H9 (cell line): ENCODE data around the gene POU2F1. TPM values are rescaled to one million over a fixed set of nuclear protein-coding genes. Genes with fewer than 3 reads are reported as not detected.

Experiments used
- DNase-seq: peaks from one replicate; pipeline ENCODE4 v3.0.0-alpha.2; 2017
- H2AFZ ChIP-seq: one replicate; pipeline ENCODE4 v1.6.1; 2013; ENCODE audit warnings: mild to moderate bottlenecking, low read length, control low read depth, moderate library complexity
- H2AK5ac ChIP-seq: 2 replicates; pipeline ENCODE4 v1.6.1; 2013; ENCODE audit warnings: low read length, control low read depth, mixed read lengths; ENCODE audit not compliant: insufficient read length
- H2BK120ac ChIP-seq: one replicate; pipeline ENCODE4 v1.6.1; 2013; ENCODE audit warnings: low read depth, mild to moderate bottlenecking, low read length, control low read depth, inconsistent platforms; ENCODE audit not compliant: poor library complexity, severe bottlenecking
- H2BK12ac ChIP-seq: 2 replicates; pipeline ENCODE4 v1.6.1; 2013; ENCODE audit warnings: low read length, control low read depth, mixed read lengths, low read depth; ENCODE audit not compliant: insufficient read length
- H2BK15ac ChIP-seq: 2 replicates; pipeline ENCODE4 v1.6.1; 2013; ENCODE audit warnings: low read depth, low read length, control low read depth
- H2BK20ac ChIP-seq: one replicate; pipeline ENCODE4 v1.6.1; 2013; ENCODE audit warnings: low read depth, mild to moderate bottlenecking, low read length, control low read depth, inconsistent platforms; ENCODE audit not compliant: poor library complexity, severe bottlenecking
- H2BK5ac ChIP-seq: 2 replicates; pipeline ENCODE4 v1.6.1; 2013; ENCODE audit warnings: low read length, control low read depth, mixed read lengths; ENCODE audit not compliant: insufficient read length
- H3K14ac ChIP-seq: 2 replicates; pipeline ENCODE4 v1.6.1; 2013; ENCODE audit warnings: low read length, control low read depth; ENCODE audit not compliant: insufficient read depth
- H3K18ac ChIP-seq: 2 replicates; pipeline ENCODE4 v1.6.1; 2013; ENCODE audit warnings: low read depth, mild to moderate bottlenecking, mixed read lengths, low read length, control low read depth; ENCODE audit not compliant: insufficient read length
- H3K23ac ChIP-seq: 2 replicates; pipeline ENCODE4 v1.6.1; 2013; ENCODE audit warnings: low read length, control low read depth, mixed read lengths, low read depth; ENCODE audit not compliant: insufficient read length
- H3K23me2 ChIP-seq: 2 replicates; pipeline ENCODE4 v1.6.1; 2013; ENCODE audit warnings: low read depth, mild to moderate bottlenecking, mixed read lengths, low read length, control low read depth; ENCODE audit not compliant: insufficient read length, poor library complexity, severe bottlenecking
- H3K27ac ChIP-seq: 2 replicates; pipeline ENCODE4 v1.5.1; 2013; ENCODE audit warnings: low read length, control low read depth, mixed read lengths, low read depth; ENCODE audit not compliant: insufficient read length
- H3K27me3 ChIP-seq: 2 replicates; pipeline ENCODE4 v1.6.1; 2013; ENCODE audit warnings: low read length, control low read depth, inconsistent platforms; ENCODE audit not compliant: insufficient read depth
- H3K4ac ChIP-seq: 2 replicates; pipeline ENCODE4 v1.6.1; 2013; ENCODE audit warnings: low read depth, mild to moderate bottlenecking, control low read depth, inconsistent platforms, low read length, moderate library complexity
- H3K4me1 ChIP-seq: 2 replicates; pipeline ENCODE4 v1.6.1; 2013; ENCODE audit warnings: low read length, control low read depth, inconsistent platforms; ENCODE audit not compliant: insufficient read depth
- H3K4me2 ChIP-seq: 2 replicates; pipeline ENCODE4 v1.6.1; 2013; ENCODE audit warnings: low read length, control low read depth, mixed read lengths; ENCODE audit not compliant: insufficient read length, insufficient read depth
- H3K56ac ChIP-seq: 2 replicates; pipeline ENCODE4 v1.6.1; 2013; ENCODE audit warnings: low read depth, mild to moderate bottlenecking, mixed read lengths, low read length, control low read depth; ENCODE audit not compliant: insufficient read length
- H3K79me1 ChIP-seq: 2 replicates; pipeline ENCODE4 v1.6.1; 2013; ENCODE audit warnings: low read depth, mild to moderate bottlenecking, moderate library complexity, low read length, control low read depth, inconsistent platforms; ENCODE audit not compliant: insufficient read depth, poor library complexity, severe bottlenecking
- H3K79me2 ChIP-seq: 2 replicates; pipeline ENCODE4 v1.6.1; 2013; ENCODE audit warnings: low read length, control low read depth, inconsistent platforms; ENCODE audit not compliant: insufficient read depth
- H3K9ac ChIP-seq: 2 replicates; pipeline ENCODE4 v1.6.1; 2013; ENCODE audit warnings: low read length, control low read depth, mixed read lengths; ENCODE audit not compliant: insufficient read length; ENCODE audit errors: extremely low read depth
- H3K9me3 ChIP-seq: one replicate; pipeline ENCODE4 v1.6.1; 2013; ENCODE audit warnings: low read depth, low read length, inconsistent platforms; ENCODE audit not compliant: control insufficient read depth
- H3T11ph ChIP-seq: one replicate; pipeline ENCODE4 v1.6.1; 2013; ENCODE audit warnings: mild to moderate bottlenecking, low read length, control low read depth, inconsistent platforms
- H4K20me1 ChIP-seq: one replicate; pipeline ENCODE4 v1.6.1; 2013; ENCODE audit not compliant: control insufficient read depth, insufficient read length, insufficient read depth
- H4K5ac ChIP-seq: 2 replicates; pipeline ENCODE4 v1.6.1; 2013; ENCODE audit warnings: low read depth, mild to moderate bottlenecking, mixed read lengths, low read length, control low read depth; ENCODE audit not compliant: insufficient read length
- H4K8ac ChIP-seq: replicated peaks from 2 replicates; pipeline ENCODE4 v1.6.1; 2013; ENCODE audit warnings: low read length, control low read depth, mixed read lengths, low read depth; ENCODE audit not compliant: insufficient read length
- H4K91ac ChIP-seq: 2 replicates; pipeline ENCODE4 v1.6.1; 2013; ENCODE audit warnings: low read depth, mild to moderate bottlenecking, moderate library complexity, mixed read lengths, low read length, control low read depth; ENCODE audit not compliant: insufficient read length
- H3K27ac Mint-ChIP-seq, 3 experiments: 2 replicates in 2 of 3; 3 replicates in 1 of 3; pipeline ENCODE4 v1.8.0; 2020 to 2021; ENCODE audit warnings: mixed read lengths in 3 of 3, mild to moderate bottlenecking in 1 of 3, moderate library complexity in 1 of 3
- H3K27me3 Mint-ChIP-seq: 2 replicates; pipeline ENCODE4 v1.8.0; 2021; ENCODE audit warnings: low read depth, mild to moderate bottlenecking, moderate library complexity, mixed read lengths
- H3K36me3 Mint-ChIP-seq, 3 experiments: 2 replicates in 2 of 3; 3 replicates in 1 of 3; pipeline ENCODE4 v1.8.0; 2020 to 2021; ENCODE audit warnings: low read depth in 3 of 3, mixed read lengths in 3 of 3; ENCODE audit not compliant: insufficient read depth in 1 of 3
- H3K4me1 Mint-ChIP-seq, 2 experiments: 2 replicates each; pipeline ENCODE4 v1.8.0; 2020; ENCODE audit warnings: mixed read lengths in 2 of 2
- H3K4me3 Mint-ChIP-seq, 2 experiments: 2 replicates in 1 of 2; 3 replicates in 1 of 2; pipeline ENCODE4 v1.8.0; 2020 to 2021; ENCODE audit warnings: mild to moderate bottlenecking in 2 of 2, mixed read lengths in 2 of 2, moderate library complexity in 1 of 2
- H3K9me3 Mint-ChIP-seq, 2 experiments: 2 replicates in 1 of 2; 3 replicates in 1 of 2; pipeline ENCODE4 v1.8.0; 2020; ENCODE audit warnings: mild to moderate bottlenecking in 2 of 2, mixed read lengths in 2 of 2, moderate library complexity in 1 of 2
- WGBS: extraction: QIAGEN DNeasy Blood & Tissue Kit; methylation state at CpG from one replicate; pipeline ENCODE4 v1.1.7; 2013; ENCODE audit warnings: missing lambda C conversion rate, low lambda C conversion rate, mixed read lengths; ENCODE audit not compliant: insufficient read length; ENCODE audit errors: extremely low coverage; 5-methylcytosine and 5-hydroxymethylcytosine counted together
- total RNA-seq: library from RNA; stranded (reverse); gene quantifications from 2 replicates; pipeline ENCODE4 v1.2.1, GENCODE V29; 2021
- TF ChIP-seq, protein P1 (sequence below): fragments of 200-600 bp; sonication (generic); conservative IDR thresholded peaks from 3 replicates; pipeline ENCODE4 v1.8.0; 2021; ENCODE audit warnings: antibody characterized with exemption, mild to moderate bottlenecking

POU2F1 gene
- total RNA-seq, 1 experiment from 2014 or later = 62.5 TPM

DNA sequence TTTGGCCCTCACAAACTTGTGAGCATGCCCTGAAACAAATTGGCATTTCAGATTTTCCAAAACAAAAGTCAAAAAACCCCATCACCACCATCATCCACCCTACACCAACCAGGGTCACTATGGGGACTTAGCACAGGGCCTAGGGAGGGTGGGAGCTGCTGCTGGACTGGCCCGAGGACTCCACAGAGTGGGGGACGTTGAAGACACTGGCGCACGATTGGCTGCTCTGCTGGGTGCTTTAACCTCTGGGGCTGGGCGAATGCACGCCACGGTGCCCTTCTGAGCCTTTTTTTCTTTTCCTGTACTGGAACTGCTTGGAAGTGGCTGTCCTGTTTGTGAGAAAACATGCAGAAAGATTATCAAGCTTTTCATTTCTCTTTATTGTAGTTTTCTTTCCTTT, 204.8 kb downstream of the POU2F1 start:
- TF ChIP-seq, protein P1, sequence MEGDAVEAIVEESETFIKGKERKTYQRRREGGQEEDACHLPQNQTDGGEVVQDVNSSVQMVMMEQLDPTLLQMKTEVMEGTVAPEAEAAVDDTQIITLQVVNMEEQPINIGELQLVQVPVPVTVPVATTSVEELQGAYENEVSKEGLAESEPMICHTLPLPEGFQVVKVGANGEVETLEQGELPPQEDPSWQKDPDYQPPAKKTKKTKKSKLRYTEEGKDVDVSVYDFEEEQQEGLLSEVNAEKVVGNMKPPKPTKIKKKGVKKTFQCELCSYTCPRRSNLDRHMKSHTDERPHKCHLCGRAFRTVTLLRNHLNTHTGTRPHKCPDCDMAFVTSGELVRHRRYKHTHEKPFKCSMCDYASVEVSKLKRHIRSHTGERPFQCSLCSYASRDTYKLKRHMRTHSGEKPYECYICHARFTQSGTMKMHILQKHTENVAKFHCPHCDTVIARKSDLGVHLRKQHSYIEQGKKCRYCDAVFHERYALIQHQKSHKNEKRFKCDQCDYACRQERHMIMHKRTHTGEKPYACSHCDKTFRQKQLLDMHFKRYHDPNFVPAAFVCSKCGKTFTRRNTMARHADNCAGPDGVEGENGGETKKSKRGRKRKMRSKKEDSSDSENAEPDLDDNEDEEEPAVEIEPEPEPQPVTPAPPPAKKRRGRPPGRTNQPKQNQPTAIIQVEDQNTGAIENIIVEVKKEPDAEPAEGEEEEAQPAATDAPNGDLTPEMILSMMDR = no peak
- Histone ChIP-seq H4K5ac (no peak overlapping the region), H2BK120ac (no peak overlapping the region), H4K20me1 (no peaks in the 10 kb centered on the region), H3T11ph (no peak overlapping the region), H3K14ac (peak overlapping the region; percentile 72; the same call in 1 of the 2 replicates), H3K9me3 (no peaks in the 10 kb centered on the region), H2BK20ac (no peak overlapping the region), H4K8ac (no peak overlapping the region), H3K23me2 (no peaks in the 10 kb centered on the region), H2BK12ac (no peak overlapping the region), H3K18ac (no peak overlapping the region), H4K91ac (no peak overlapping the region), H3K4me2 (no peak overlapping the region), H3K4ac (no peak overlapping the region), H3K56ac (no peak overlapping the region), H3K79me2 (no peaks in the 10 kb centered on the region), H3K27ac (no peak overlapping the region), H2BK15ac (no peak overlapping the region), H3K4me1 (peaks cover 17% of the 10 kb centered on the region; the same call in 1 of the 2 replicates), H2BK5ac (no peak overlapping the region), H3K79me1 (no peaks in the 10 kb centered on the region), H3K9ac (no peak overlapping the region), H2AK5ac (no peak overlapping the region), H3K23ac (no peak overlapping the region), H2AFZ (no peak overlapping the region), H3K27me3 (no peaks in the 10 kb centered on the region)
- DNase-seq = peak; percentile 59
- Mint-ChIP-seq H3K27me3 (no peaks in the 10 kb centered on the region; the same call in 1 of the 2 replicates), H3K27ac (peak overlapping the region; percentile 12 to 73 (median 16); a peak in 4 of 7 replicates), H3K4me3 (peak overlapping the region; percentile 19 to 64; a peak in 3 of 5 replicates), H3K36me3 (peaks cover 0 to 6% (median 2%) of the 10 kb centered on the region in 3 experiments; a peak in 2 of 7 replicates), H3K4me1 (peaks cover 70 to 75% of the 10 kb centered on the region in 2 experiments), H3K9me3 (no peaks in the 10 kb centered on the region)
- no CpG with 5 or more reads among the region's 7 CpGs for WGBS
